ENCODE data around the gene LRRTM2. TPM values are rescaled to one million over a fixed set of nuclear protein-coding genes. Genes with fewer than 3 reads are reported as not detected.

The LRRTM2 gene
- total RNA-seq, 2 donors from 2014 or later = 0.52 to 0.66 TPM

GRCh38 chr5:138889994-138890393 is 14.9 kb upstream of the LRRTM2 start:
- no peaks in the 10 kb centered on the region for H3K4me1 ChIP-seq
- peaks cover 5 to 15% of the 10 kb centered on the region in 2 donors for H3K36me3 ChIP-seq (replicated peaks in 1 of 2; ENCODE audit: insufficient read depth in 1 of 2, low read depth in 2 of 2)
- H3K27ac ChIP-seq = no peak overlapping the region
- intact Hi-C loops (cut with DNase I) = no loop called here
- no peaks in the 10 kb centered on the region for H3K27me3 ChIP-seq
- TF ChIP-seq POLR2A (IDR thresholded peaks at IDR 0.05) = no peak
- TF ChIP-seq, protein P1, sequence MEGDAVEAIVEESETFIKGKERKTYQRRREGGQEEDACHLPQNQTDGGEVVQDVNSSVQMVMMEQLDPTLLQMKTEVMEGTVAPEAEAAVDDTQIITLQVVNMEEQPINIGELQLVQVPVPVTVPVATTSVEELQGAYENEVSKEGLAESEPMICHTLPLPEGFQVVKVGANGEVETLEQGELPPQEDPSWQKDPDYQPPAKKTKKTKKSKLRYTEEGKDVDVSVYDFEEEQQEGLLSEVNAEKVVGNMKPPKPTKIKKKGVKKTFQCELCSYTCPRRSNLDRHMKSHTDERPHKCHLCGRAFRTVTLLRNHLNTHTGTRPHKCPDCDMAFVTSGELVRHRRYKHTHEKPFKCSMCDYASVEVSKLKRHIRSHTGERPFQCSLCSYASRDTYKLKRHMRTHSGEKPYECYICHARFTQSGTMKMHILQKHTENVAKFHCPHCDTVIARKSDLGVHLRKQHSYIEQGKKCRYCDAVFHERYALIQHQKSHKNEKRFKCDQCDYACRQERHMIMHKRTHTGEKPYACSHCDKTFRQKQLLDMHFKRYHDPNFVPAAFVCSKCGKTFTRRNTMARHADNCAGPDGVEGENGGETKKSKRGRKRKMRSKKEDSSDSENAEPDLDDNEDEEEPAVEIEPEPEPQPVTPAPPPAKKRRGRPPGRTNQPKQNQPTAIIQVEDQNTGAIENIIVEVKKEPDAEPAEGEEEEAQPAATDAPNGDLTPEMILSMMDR (IDR thresholded peaks at IDR 0.05) = no peak
- ATAC-seq (no peak), DNase-seq (no peak)
- H3K4me3 ChIP-seq = no peak overlapping the region
- H3K9me3 ChIP-seq = no peaks in the 10 kb centered on the region

DNA sequence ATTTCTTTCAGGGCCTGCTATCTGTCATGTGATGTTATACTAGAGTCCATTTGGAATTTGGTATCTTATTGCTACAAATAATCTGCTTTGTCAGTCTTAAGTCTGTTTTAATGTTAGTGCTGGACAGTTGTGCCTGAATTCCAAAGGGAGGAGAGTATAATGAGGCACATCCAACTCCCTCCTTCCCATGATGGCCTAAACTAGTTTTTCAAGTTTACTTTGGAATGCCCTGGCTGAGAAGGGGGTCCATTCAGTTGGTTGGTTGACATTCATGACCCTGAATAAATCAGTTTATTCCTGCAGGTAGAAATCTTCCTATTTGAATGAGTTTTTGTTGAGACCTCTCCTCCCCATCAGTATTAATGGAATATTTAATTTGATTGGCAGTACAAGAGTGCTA is 9.4 kb upstream of the LRRTM2 start:
- DNase-seq = no peak
- ATAC-seq = no peak
- Histone ChIP-seq H3K9me3 (no peaks in the 10 kb centered on the region), H3K4me1 (peaks cover 13% of the 10 kb centered on the region), H3K36me3 (replicated peaks in 1 of 2; ENCODE audit: insufficient read depth in 1 of 2, low read depth in 2 of 2) (peaks cover 5 to 14% of the 10 kb centered on the region in 2 donors), H3K4me3 (no peak overlapping the region), H3K27ac (no peak overlapping the region), H3K27me3 (no peaks in the 10 kb centered on the region)
- no peak for TF ChIP-seq POLR2A (IDR thresholded peaks at IDR 0.05)
- TF ChIP-seq, protein P1 (IDR thresholded peaks at IDR 0.05) = no peak
- intact Hi-C loops (cut with DNase I) = no loop called here

DNA sequence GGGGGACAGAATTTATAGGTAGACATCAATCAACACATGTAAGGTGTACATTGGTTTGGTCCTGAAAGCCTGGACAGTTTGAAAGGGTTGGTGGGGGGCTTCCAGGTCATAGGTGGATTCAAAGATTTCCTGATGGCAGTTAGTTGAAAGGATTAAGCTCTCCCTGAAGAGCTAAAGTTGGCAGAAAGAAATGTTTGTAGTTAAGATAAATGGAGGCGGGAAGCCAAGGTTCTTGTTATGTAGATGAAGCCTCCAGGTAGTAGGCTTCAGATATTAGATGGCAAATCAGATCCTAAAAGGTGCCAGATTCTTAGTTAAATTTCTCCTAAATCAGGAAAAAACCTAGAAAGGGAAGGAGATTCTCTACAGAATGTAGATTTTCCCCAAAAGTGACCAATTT is 9.0 kb upstream of the LRRTM2 start:
- Histone ChIP-seq H3K9me3 (no peaks in the 10 kb centered on the region), H3K4me1 (peaks cover 13% of the 10 kb centered on the region), H3K36me3 (replicated peaks in 1 of 2; ENCODE audit: insufficient read depth in 1 of 2, low read depth in 2 of 2) (peaks cover 5 to 11% of the 10 kb centered on the region in 2 donors), H3K27me3 (no peaks in the 10 kb centered on the region), H3K27ac (no peak overlapping the region), H3K4me3 (no peak overlapping the region)
- DNase-seq (no peak), ATAC-seq (no peak)
- TF ChIP-seq, protein P1 (IDR thresholded peaks at IDR 0.05) = no peak
- no peak for TF ChIP-seq POLR2A (IDR thresholded peaks at IDR 0.05)
- intact Hi-C loops (cut with DNase I) = no loop called here
- 32 to 52% methylated on average over 1 of the region's 1 CpG for WGBS, 2 donors

DNA sequence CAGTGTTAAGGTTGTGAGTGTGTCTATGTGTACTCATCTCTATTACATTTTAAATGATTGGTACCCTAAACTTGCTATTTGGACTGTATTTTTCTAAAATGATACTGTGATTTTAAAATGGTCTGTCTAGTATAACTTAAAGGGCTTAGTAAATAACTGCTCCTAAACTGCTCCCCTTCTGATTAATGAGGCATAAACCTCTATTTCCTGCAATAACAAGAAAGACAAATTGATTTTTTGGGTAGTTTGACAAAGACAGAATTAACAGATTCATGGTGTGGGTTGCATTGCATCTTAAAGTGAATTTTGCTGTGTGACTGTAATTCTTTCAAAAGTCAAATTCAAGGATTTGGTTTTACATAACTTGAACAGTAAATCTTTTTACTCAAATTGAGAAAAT is 8.1 kb upstream of the LRRTM2 start:
- intact Hi-C loops (cut with DNase I) = no loop called here
- TF ChIP-seq POLR2A (IDR thresholded peaks at IDR 0.05) = no peak
- TF ChIP-seq, protein P1 (IDR thresholded peaks at IDR 0.05) = no peak
- Histone ChIP-seq H3K36me3 (replicated peaks in 1 of 2; ENCODE audit: insufficient read depth in 1 of 2, low read depth in 2 of 2) (peaks cover 5 to 6% of the 10 kb centered on the region in 2 donors), H3K4me3 (no peak overlapping the region), H3K4me1 (peaks cover 13% of the 10 kb centered on the region), H3K27me3 (no peaks in the 10 kb centered on the region), H3K9me3 (no peaks in the 10 kb centered on the region), H3K27ac (no peak overlapping the region)
- DNase-seq (no peak), ATAC-seq (no peak)

DNA sequence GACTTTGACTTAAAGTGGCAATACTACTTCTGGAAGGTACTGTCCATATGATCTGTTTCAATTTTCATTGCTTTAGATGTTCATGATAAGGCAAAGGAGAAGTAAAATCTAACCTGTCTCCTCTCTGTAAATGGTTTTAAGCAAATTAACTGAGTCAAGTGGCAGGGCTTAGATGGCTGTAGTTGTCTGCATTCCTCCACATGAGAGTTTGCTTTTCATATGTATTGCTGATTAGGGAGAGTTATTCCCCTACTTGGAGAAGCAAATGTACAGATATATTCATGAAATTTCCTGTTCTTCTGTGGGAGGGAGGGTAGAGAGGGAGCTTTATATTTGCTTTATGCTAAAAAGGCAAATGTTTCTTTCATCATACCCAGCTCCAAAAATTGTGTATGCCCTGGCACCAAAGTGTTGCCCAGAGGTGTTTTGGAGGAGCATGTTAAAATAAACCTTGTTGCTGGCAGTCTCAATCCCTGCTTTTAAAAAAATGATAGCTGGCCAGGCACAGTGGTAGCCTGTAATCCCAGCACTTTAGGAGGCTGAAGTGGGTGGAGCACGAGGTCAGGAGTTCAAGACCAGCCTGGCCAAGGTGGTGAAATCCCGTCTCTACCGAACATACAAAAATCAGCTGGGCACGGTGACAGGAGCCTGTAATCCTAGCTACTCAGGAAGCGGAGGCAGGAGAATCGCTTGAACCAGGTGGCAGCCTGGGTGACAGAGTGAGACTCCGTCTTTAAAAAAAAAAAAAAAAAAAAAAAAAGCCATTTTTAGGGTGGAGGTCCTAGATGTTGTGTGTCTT is 3.5 kb upstream of the LRRTM2 start:
- TF ChIP-seq POLR2A (IDR thresholded peaks at IDR 0.05) = no peak
- TF ChIP-seq, protein P1 (IDR thresholded peaks at IDR 0.05) = no peak
- no peak overlapping the region for H3K27ac ChIP-seq
- no peak for ATAC-seq
- H3K36me3 ChIP-seq (replicated peaks in 1 of 2; ENCODE audit: insufficient read depth in 1 of 2, low read depth in 2 of 2) = no peaks in the 10 kb centered on the region
- WGBS, 2 donors = 86 to 98% methylated on average over 7 of the region's 7 CpGs
- H3K4me1 ChIP-seq = peaks cover 2% of the 10 kb centered on the region
- intact Hi-C loops (cut with DNase I) = no loop called here
- DNase-seq = no peak
- H3K9me3 ChIP-seq = no peaks in the 10 kb centered on the region
- no peak overlapping the region for H3K4me3 ChIP-seq
- no peaks in the 10 kb centered on the region for H3K27me3 ChIP-seq

Measured in body of pancreas (tissue), 4 donors.